Lower leg skin (tissue), 3 donors: ENCODE data around the gene INTS6.

ENCODE experiments used
- POLR2A ChIP-seq, 2 donors: fragments of 450-650 bp; IDR thresholded peaks; one replicate each; pipeline ENCODE4 v1.6.1; 2016 to 2017; ENCODE audit warnings: antibody characterized with exemption in 2 of 2, mild to moderate bottlenecking in 1 of 2, moderate library complexity in 1 of 2
- TF ChIP-seq, protein P1 (sequence below), 3 donors: fragments of 450-650 bp; IDR thresholded peaks; one replicate each; pipeline ENCODE4 v1.5.1; 2016; ENCODE audit warnings: antibody characterized with exemption in 3 of 3, mild to moderate bottlenecking in 3 of 3, moderate library complexity in 2 of 3

DNA sequence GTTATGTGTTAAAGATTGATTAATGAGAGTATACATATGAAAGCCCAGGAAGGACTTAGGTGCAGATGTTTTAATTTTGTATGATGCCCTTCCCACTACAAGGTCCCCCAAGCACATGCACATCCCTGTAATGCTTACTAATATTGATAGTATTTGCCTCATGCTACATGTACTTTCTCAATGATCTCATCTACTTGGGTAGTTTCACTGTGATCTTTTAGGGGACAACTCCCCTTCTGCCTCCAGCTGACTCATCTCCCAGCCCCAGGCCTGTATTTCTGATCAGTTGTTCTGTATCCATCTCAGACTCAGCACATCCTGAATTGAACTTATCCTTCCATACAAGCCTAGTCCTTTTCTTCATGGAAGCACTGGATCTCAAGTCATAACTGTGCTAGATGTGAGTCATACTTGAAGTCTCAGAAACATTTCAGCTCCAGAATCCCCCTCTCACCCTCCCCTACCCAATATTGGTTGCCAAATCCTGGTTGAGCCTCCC, 49.4 kb upstream of the INTS6 start:
- TF ChIP-seq, protein P1, sequence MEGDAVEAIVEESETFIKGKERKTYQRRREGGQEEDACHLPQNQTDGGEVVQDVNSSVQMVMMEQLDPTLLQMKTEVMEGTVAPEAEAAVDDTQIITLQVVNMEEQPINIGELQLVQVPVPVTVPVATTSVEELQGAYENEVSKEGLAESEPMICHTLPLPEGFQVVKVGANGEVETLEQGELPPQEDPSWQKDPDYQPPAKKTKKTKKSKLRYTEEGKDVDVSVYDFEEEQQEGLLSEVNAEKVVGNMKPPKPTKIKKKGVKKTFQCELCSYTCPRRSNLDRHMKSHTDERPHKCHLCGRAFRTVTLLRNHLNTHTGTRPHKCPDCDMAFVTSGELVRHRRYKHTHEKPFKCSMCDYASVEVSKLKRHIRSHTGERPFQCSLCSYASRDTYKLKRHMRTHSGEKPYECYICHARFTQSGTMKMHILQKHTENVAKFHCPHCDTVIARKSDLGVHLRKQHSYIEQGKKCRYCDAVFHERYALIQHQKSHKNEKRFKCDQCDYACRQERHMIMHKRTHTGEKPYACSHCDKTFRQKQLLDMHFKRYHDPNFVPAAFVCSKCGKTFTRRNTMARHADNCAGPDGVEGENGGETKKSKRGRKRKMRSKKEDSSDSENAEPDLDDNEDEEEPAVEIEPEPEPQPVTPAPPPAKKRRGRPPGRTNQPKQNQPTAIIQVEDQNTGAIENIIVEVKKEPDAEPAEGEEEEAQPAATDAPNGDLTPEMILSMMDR (IDR thresholded peaks at IDR 0.05), result no peak
- no peak for TF ChIP-seq POLR2A (IDR thresholded peaks at IDR 0.05)
